Fibroblast of peridontal ligament (primary cell): ENCODE measurements around the gene CTDNEP1.

Source experiments
- DNase-seq: peaks from one replicate; pipeline ENCODE4 v3.0.0-alpha.2; 2010; ENCODE audit errors: extremely low read depth

Gene CTDNEP1

GRCh38 chr17:7280519-7281073, 29.1 kb upstream of the CTDNEP1 start:
- DNase-seq, result peak; percentile 78

- no peak for DNase-seq
Observed at GRCh38 chr17:7279448-7279847, 27.9 kb upstream of the CTDNEP1 start.

DNA sequence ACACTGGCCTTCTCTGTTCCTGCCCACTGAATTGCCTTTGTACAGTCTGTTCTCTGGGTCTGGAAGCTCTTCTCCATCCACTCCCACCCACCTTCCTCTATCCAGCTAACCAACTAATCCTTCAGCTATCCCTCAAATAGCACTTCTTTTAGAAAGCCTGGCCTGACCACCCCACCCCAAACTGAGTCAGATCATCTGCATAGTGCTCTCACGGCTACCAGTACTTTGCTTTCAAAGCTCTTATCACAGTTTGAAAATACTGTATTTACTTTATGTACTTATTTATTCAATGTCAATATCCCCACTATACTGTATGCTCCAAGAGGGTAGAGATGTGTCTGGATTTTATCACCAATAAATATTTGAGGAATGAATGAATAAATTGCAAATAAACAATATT, 15.2 kb upstream of the CTDNEP1 start:
- no peak for DNase-seq

DNA sequence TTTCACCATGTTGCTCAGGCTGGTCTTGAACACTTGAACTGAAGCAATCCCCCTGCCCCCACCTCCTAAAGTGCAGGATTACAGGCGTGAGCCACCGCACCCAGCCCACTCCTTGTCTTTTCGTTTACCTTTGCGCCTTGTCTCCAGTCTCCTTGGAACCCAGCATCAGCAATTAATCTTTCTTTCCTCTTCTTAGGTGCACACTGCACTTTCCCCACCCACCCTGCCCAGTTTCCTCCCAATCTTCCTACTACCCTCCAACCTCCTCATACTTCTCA, 12.2 kb upstream of the CTDNEP1 start:
- no peak for DNase-seq

GRCh38 chr17:7262935-7263800, 11.6 kb upstream of the CTDNEP1 start:
- DNase-seq, result no peak

DNA sequence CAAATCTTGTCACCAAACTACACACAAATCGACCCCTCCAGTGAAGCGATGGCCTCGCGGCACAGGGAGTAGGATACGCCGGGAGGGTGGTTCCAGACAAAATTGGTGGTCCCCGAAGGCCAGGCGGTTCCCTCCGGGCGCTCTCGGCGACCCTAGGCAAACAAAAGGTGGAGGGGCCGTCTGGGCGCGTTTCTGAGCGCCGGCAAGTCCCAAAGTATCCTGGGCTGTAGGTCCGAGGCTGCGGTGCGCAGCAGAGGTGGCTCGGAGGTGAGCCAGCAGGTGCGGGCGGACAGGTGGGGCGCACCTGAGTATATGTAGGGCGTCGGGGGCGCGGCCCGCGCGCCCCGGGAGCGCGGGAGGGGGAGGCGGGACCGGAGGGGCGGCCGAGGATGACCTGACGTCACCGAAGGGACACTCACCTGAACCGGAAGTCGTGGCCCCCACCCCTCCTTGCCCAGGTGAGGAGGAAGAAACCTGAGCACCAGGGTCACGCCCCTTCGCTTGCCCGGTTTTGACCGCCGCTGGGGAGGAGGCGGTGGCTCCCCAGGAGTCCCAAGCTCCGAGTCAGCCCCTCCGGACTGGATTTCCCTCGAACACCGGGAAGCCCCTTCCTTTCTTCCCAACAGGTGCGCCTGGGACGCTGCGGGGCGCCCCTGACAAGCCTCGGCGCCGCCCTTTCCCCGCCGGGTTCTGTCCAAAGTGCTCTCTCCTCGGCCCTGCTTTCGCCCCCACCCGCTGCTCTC, 10.8 kb upstream of the CTDNEP1 start, which contains the start of gene CLDN7:
TSS of gene CLDN7 (minus strand) at position 287 of the 743 bp plus-strand sequence. CDS start 435 bp downstream, outside the sequence.
- DNase-seq, result no peak

DNA sequence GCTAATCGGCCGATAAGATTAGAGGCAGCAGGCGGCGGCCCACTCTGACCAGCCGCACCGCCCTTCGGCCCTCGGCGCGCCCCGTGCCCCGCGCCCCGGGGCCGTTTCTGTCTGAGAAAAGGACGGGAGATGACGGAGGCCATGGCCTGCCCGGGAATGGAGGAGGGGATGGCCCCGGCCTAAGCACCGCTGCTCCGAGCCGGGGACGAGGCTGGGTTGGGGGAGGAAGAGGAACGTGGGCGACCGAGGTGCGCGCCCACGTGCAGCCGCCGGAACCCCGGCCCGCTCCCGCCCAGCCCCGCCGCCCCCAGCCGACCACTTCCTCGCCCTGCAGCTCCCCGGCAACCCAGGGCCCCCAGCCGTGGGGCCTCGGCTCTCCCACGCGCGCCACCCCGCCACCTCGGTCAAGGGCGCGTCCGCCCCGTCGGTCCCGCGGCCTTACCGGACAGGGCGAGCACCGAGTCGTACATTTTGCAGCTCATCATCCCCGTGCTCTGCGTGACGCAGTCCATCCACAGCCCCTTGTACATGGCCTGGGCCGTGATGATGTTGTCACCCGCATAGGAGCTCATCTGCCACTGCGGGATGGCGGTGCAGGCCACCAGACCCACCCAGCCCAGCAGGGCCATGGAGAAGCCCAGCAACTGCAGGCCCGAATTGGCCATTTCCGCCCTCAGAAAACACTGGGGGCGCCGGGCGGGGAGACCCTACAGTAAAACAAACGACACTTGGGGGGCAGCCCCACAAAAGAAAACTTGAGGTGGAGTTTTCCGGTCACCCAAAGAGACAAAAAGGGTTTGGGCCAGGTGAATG, 10.1 kb upstream of the CTDNEP1 start:
- no peak for DNase-seq

GRCh38 chr17:7260651-7261378, 9.3 kb upstream of the CTDNEP1 start:
- no peak for DNase-seq

- no peak for DNase-seq
Observed at GRCh38 chr17:7260151-7260550, 8.6 kb upstream of the CTDNEP1 start.

GRCh38 chr17:7259555-7259889, 8.0 kb upstream of the CTDNEP1 start:
- DNase-seq, result no peak

GRCh38 chr17:7258731-7259554, 7.4 kb upstream of the CTDNEP1 start:
- DNase-seq, result no peak

DNA sequence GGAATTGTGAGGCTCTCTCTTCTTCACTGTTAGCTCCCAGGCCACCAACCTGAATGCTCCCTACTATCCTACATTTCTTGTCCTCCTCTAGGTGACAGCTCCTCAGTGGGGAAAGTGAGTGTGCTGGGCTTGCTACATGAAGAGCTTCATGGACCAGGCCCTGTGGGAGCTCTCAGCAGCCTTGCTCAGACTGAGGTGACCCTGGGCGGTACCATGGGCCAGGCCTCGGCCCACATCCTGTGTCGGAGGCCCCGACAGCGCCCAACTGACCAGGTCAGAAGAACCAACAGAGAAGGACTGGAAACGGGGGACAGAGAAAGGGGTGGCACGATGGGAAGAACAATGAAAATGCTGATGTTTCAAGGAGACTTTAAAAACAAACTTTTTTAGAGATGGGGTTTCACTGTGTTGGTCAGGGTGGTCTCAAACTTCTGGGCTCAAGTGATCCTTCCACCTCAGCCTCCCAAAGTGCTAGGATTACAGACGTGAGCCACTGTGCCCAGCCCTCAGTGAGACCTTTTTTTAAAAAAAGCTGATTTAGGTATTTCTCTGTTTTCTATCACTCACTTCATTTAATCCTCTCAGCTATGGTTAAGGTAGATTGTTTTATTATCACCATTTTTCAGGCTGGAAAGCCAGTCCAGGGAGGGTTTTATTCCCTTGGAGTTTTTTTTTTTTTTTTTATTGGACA, 5.4 kb upstream of the CTDNEP1 start:
- no peak for DNase-seq

DNA sequence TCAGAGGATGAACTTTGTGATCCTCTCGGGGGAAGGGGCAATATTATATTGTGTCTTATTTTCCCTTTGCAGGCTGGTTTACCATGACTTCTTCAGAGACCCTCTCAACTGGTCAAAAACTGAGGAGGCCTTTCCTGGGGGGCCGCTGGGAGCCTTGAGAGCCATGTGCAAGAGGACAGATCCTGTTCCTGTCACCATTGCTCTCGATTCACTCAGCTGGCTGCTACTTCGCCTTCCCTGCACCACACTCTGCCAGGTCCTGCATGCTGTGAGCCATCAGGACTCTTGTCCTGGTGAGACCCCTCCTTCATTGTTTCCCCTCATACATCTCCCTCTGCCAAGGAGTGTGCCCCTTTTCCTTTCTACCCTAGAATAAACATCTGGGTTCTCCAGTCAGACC, 3.0 kb upstream of the CTDNEP1 start:
- DNase-seq, result no peak

DNA sequence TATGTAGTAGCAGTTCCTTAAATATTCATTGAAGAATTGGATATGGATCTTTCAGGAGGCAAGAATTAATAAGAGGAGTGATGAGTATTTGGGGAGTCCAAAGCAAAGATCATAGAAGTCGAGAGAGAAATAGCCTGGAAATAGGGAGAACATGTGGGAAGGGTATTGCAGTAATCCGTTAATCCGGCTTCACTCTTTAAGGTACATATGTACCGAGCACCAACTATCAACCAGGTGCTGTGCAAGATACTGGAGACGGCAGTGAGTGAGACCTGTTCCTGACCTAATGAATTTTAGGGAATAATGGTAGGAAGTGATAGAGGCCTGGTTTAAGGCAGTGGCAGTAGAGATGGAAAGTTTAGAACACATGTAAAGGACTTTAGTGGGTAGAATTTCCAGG, 1.5 kb upstream of the CTDNEP1 start:
- no peak for DNase-seq

GRCh38 chr17:7252176-7253043, 876 bp upstream of the CTDNEP1 start, which contains the start of gene ELP5:
TSS of gene ELP5 (plus strand) at chr17:7252215. CDS start at chr17:7252551, 336 bp downstream.
- DNase-seq, result peak; percentile 95

- no peak for DNase-seq
Observed at GRCh38 chr17:7250695-7251627, 573 bp downstream of the CTDNEP1 start.

- DNase-seq, result no peak
Observed at GRCh38 chr17:7249830-7250229, 1.7 kb downstream of the CTDNEP1 start.

- DNase-seq, result no peak
Observed at GRCh38 chr17:7249214-7249613, 2.3 kb downstream of the CTDNEP1 start.
